ENCODE measurements around the gene P3H1.
"Not testable (repeated sequence)": the region's sequence is repeated elsewhere in the genome, so short reads cannot be mapped to it uniquely, and the experiment has no call there.

Gene P3H1

DNA sequence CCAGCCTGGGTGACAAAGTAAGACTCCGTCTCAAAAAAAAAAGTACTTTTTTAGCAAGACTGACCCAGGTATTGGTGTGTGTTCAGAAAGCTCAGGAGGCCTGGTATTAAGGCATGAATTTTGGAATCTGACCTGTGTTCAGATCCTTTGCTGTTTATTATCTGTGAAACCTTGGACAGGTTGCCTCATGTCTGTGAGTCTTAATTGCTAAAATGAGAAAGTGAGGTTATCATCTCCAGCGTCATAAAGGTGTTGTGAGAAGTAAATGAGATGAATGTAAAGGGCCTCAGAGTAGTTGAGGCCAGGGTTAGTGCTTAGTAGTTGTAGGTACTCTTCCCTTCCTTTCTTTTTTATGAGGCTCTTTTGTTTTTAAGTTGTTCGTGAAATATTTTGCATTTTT is 3.0 kb upstream of the P3H1 start:
- no peak for DNase-seq

DNA sequence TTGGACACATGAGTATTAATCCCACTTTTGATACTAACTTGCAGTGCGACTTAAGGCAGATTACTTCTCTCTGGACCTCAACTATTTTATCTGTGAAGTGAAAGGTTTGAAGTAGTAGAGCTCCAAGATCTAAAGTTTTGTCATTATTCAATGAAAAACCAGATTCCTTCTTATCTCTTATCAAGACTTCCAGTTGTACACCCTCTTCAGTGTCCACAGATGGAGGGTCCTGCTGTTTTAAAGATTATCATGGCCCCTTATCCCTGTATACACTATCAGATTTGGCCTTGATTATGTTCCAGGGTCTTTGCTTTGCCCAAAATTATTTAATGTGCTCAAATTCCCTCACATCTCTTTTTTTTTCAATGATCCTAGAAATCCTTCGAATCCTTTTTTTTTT is 1.3 kb upstream of the P3H1 start:
- no peak for DNase-seq

DNA sequence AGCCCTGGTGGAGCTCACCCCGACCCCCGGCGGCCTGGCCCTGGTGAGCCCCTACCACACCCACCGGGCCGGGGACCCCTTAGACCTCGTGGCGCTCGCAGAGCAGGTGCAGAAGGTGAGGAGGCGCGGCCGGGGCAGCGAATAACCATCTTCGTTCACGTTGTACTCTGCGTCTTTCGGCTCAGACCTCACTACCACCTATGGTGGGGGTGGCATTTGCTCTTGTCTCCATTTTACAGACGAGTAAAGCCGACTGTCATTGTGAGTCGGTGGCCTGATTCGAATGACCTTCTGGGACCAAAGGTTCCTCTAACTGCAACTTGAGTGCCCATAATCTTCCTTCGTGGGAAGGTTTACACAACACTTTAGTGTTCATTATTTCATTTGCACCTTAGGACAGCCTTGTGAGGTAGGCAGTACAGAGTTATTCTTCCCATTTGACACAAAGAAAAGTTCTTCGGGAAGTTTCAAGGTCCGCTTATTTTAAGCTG is 727 bp upstream of the P3H1 start:
- no peak for DNase-seq

DNA sequence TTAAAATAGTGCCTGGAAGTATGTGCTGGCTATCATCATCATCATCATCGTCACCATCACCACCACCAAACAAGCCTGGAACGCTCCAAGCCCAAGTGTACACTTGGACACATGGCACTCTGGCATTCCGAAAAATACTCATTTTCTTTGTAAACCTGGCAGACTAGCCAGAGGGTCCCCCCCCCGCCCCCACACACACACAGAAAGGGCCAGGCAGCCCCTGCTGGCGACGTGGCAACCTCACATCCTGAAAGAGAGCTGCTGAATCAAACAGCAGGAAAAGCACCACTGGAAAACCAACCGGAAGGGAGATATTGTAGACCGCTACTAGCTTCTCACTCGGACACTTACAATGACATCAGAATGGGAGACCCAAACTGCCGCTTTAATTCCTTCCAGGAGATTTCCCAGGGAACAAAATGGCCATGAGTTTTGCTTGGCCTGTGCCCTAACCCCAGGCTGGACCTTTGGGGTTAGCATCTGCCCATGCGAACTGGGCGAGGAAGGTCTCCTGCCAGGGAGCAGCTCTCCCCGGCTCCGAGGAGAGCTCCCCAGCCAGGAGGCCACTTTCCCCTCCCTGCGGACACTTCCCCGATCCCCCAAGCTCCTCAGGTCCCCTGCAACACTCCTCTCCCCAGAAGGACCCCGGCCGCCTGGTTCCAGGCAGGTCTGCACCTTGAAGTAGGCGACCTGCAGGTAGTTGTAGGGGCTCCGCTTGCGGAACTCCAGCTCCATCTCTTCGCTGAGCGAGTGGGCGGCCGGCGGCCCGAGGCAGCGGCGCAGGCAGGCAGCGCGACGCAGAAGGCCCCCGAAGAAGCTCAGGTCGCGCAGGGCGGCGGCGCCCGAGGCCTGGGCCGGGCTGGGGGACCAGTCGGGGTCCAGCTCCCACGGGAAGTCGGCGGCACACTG is 742 bp downstream of the P3H1 start:
- peak; percentile 43 for DNase-seq

DNA sequence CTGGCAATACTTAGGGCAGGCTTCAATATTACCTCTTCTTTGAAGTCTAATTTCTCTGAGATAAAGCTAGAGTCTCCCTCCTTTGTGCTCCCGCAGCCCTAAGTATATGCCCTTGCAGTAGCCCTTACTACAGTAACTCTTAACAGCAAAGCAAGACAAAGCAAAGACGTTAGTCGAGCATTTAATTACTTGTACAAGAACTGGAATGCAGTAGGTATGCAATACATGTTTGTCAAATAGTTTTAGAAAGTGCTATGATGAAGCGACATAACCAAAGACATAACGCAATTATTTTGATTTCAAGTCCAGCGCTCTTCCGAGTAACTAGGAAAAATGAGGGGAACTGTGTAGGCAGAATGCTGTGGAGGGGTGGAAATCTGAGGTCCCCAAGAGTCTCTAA is 1.6 kb downstream of the P3H1 start:
- no peak for DNase-seq

DNA sequence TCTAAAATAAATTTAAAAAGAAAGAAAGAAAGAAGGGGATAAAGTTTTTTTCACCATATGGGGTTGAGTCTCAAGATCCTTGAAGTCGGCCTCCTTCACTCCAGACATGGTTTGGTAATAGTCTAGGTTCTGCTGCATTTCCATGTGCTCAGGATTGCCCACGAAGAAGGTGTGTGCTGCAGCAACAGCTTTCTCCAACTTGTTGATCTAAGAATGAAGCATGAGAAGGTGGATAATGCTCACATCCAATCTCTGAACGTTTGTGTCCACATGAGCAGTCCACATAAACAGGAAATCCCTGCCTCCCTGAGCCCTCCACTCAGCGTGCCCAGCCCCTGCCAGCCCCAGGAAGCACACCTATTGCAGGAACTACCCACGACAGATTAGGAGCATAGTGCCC is 4.6 kb downstream of the P3H1 start:
- DNase-seq = no peak

DNA sequence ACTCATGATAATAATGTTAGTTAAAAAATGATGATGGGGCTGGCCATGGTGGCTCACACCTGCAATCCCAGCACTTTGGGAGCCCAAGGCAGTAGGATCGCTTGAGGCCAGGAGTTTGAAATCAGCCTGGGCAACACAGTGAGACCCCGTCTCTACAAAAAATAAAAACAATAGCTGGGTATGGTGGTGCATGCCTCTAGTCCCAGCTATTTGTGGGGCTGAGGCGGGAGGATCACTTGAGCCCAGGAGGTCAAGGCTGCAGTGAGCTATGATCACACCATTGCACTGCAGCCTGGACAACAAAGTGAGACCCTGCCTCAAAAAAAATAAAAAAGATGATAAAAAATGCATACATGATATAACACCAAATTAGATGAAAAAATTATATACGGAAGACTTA is 5.3 kb downstream of the P3H1 start:
- DNase-seq = no peak

DNA sequence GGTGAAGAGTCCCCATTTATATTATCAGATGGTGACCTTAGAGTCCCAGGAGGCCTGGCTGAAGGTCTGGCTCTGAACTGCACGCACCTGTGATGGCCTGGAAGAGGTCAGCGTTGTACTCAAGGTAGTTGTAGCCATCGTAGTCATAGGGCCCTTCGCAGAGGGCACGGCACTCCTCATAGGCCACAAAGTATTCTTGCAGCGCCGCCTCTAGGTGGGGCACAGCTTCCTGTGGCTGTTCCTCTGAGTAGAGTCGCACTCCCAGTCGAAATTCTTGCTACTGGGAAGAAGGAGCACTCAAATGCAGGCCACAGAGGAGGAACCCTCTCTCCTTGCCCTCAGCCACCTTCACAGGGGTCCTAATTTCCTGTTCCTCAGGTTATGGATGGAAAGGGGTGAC is 7.7 kb downstream of the P3H1 start:
- no peak for DNase-seq

DNA sequence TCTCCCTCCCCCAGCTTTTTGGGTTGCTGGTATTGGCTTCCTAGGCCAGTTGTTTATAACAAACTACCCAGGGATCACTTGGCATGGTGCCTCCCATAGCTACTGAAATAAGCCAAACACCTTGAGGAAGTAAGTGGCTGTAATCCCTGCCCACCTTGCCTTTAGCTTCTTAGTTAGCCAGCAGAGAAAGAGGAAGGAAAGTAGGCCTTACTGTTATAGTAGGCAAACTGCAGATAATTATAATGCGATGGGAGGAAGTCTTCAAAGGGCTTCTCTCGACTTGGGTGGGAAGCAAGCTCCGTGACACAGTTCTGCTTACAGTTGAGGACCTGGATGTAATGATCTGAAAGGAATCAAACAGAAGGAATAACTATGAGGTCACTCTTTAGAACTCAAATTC is 8.2 kb downstream of the P3H1 start:
- no peak for DNase-seq

DNA sequence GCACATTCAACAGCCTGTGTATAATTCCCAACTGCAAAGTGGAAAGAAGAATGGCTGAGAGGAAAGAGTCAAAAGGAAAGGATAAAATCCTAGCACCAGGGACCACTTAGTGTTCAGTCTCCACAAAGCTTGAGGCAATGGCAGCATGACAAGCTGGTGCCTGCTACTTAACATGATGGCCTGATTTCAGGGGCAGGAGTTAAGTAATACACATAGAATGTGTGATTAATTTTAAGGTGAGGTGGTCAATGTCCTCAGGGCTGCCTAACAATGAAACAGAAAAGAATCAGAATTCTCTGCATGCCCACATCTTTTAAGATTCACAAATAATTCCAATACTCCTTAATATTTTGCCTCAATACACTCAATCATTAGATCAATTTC is 8.9 kb downstream of the P3H1 start:
- DNase-seq = no peak

DNA sequence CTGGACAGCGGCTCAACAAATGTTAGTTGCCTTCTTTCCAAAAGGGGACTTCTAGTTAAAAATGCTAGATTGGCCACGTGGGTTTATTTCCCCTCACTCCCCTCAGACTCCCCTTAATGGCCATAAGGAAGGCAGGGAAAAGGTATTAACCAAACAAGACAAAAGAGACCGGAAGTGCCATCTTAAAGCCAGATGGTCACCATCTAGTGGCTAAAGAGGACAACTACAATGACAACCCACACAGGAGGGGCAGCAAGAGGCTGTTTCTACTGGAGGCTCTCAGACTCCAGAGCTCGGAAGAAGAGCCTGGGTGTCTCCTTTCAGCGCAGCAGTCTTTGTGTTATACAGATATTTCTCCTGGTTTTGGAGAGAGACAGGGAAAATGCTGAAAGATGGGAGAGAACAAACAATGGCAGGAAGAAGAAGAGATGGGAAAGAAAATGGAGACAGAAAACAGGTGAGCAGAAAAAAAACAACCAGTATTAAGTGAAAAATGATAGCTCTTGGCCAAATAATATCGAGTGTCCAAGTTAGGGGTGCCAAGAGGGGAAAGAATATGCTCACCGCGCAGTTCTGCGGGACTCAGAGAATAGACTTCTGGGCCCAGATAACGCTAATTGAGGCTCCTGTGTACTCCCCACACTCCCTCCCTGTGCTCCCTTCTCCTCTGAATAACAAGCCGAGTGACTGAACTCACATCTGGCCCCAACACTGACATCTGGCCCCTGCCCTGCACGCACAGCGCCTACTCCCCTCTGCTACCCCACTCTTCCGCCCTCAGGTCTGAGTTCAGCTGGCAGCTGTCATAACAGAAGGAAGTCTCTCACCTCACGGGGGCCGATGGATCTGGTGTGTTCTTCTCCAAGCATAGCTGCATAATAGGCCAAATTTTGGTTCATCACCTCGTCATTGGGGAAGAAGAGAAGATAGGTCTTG is 9.6 kb downstream of the P3H1 start:
- DNase-seq = peak; percentile 61

DNA sequence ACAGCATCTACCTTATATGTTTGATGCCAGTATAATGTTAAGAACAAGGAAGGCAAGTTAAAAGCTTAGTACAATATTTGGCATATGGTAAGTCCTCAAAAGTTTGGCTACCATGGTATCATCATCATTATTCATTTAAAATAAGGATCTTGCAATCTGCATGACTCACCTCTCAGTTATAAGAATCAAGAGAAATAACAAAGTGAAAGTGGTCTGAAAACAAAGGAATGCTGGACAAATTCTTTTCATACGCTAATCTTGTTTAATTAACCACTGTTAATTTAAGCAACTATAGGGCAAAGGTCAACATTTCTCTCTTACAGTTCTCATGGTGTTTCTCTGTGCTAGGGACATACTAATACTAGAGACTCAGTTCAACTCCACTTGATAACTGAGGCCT is 13.8 kb downstream of the P3H1 start:
- no peak for DNase-seq

DNA sequence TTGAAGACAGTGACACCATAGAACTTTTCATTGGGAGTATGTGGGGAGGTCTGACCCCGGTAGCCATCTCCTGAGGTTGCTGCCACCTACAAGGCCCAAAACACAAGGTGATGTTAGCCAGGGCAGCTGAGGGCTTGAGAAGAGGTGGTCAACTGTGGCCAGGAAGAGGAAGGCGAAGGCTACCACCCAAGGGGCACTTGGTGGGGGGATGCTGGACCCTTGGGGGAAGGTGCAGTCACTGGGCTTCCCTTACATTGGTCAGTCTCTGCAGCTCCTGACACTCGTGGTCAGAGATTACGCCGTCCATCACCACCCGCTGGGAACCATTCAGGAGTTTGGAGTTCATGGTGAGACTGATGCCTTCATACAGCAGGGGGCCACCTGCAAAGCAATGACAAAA is 14.5 kb downstream of the P3H1 start:
- no peak for DNase-seq

DNA sequence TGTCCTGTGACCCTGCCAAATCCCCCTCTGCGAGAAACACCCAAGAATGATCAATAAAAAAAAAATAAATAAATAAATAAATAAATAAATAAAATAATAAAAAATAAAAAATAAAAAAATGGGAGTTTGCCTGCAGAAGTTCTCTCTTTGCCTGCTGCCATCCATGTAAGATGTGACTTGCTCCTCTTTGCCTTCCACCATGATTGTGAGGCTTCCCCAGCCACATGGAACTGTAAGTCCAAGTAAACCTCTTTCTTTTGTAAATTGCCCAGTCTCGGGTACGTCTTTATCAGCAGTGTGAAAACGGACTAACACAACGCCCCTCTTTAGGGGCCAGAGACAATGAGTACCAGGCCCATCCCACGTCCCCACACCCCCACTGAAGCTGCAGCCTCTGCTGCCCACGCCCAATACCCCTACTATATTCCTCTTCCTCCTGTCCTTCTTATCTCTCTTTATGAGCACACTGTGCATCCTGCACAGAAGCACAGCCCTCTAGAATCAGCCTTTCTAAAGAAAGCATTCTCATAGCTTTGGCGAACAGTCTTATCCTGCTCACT is 15.2 kb downstream of the P3H1 start:
- DNase-seq = not testable (repeated sequence)

DNA sequence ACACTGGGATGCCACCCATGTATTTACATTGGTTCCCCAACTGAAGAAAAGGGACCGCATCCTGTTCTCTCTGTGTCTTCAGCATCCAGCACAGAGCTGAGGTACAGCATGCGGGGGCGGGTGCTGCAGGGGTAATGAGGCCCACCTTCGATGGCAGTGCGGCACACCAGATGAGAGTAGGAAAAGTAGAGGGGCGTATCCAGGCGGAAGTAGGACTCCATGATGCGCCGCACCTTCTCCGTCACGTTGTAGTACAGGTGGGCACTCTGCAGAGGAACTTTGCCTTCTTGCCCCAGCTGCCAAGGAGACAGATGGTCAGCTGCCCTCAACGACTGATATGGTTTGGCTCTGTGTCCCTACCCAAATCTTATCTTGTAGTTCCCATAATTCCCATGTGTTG is 16.8 kb downstream of the P3H1 start:
- DNase-seq = no peak

DNA sequence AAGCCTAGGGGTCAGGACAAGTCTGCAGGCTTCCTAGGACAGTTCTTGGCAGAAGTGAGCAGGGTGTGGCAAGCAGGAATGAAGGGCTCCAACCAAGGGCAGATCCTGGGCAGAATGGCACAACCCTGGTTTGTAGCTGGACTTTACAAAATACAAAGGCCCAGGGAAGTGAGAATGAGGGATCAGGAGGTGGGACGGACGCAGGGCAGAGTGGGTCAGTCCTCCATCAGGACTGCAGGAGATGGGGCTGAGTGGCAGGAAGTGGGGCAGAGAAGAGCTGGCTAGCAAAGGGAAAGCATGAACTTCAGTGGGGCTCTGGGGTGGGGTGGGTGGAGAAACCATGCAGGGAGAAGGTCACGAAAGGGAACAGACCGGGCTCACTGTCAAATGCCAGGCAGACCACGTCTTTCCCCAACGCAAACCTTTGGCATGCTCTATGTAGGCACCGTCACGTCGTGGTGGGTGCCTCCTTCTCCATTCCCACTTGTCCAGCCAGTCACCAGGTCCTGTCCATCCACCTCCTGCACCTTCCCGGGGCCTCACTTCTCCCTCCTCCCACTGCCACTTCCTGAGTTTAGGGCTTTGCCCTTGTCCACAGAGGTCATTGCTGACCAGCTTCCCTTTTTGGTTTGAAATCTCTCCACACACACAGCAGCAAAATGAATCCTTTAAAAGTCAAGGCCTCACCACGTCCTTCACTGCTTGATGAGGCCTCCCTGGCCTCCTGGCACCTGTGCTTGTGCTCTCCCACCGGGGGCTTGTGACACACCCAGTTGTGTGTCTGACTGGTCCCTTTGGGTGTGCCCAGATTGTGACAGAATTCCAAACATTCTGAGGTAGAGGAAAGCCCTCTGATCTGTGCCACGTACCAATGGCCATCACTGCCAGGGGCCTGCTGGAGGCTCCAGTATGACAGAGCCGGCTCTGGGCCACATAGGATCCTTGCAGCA is 18.1 kb downstream of the P3H1 start:
- no peak for DNase-seq

DNA sequence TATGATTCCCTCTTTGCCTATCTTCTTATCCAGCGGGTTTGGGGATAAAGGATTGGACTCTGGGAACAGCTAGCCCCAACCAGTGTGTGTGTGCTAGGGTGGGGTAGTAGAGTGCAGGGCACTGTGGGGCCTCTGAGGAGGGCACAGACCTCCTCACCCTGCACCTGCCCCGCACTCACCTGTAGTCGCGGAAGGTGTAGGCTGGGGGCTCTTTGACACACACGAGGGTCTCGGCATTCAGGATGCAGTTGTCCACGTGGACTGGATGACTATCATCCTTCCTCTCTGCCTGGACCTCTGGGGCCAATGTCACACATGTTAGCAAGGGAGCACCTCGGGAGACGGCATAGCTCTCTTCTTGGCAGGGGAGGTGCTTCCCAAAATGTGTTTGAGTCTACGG is 18.8 kb downstream of the P3H1 start:
- no peak for DNase-seq

DNA sequence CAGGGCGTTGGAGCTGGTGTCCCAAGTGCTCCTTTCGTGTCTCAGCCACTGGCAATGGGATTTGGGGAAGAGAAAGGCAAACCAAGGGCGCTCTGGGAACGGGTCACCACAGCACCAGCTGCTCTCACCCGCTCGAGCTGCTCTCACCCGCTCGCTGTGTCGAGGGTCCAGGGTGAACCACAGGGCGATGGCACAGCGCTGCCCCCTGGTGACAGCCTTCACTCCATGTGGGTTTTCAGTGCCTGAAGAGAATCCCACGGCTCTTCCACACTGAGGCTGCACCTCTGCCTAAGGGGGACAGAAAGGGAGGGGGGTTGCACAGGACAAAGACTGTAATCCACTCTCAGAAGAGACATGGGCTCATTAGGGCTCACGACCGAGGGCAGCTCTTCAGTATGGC is 19.7 kb downstream of the P3H1 start:
- no peak for DNase-seq

DNA sequence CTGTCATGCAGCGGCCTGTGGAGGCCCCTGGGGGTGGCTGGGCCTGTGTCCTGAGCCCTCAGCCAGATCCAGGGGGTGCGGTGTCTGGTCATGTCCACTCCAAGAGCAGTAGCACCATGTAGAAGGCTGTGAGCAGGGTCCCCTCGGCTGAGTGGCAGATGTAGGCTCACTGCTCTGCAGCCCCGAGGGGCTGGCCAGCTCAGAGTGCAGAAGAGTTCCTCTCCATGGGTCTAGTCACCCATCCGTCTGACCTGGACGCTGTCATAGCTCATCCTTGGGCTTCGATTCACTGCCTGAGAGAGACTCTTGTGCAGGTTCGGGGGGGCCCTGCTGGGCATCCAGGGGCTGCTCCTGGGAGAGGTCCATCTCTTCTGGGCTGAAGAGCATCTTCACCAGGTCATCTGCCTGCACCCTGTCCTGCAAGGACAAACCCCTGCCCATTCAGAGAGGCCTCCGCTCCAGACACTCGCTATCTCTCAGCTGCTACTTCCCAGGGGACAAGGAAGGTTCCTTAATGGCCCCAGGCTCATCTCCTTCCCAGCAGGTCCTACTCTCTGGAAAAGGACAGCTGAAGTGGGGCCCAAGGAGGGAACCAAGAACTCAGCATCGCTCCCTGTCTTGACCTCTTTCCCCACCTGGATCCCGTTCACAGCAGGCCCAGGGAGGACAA is 20.3 kb downstream of the P3H1 start:
- DNase-seq = no peak

DNA sequence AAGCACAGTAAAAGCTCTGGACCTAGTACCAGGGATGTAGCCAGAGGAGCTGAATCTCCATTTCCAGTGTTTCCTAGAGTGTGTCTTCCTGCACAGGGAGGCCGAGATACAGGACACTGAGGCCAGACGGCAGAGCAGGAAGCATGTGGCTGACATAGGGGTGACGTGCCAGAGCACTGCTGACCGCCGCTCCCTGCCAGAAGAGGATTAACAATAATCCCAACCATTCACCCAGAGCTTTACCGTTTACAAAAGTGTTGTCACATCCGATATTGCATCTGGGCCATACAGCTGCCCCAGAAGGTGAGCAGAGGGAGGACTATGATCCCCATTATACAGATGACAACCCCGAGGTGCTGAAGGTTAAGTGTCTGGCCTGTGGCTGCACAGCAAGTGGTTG is 21.0 kb downstream of the P3H1 start:
- DNase-seq = no peak

DNA sequence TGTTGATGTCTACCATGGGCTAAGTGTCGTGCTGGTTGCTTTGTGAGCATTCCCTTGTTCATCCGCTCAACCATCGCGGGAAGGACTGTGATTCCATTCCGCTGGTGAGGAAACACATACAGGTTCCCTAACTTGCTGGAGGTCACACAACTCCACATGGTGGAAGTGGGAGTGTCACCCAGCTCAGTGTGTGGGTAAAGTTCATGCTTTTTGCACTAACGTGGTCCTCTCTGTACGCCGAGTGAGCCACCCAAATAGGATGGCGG is 22.7 kb downstream of the P3H1 start:
- no peak for DNase-seq
